Gastrocnemius medialis (tissue), 4 donors: ENCODE measurements around the gene MBOAT7.

ENCODE experiments used
- CTCF ChIP-seq, 5 experiments: fragments of 450-650 bp in 3 of 5; fragments of 200-600 bp in 2 of 5; sonication (generic) in 2 of 5; IDR thresholded peaks in 4 of 5; conservative IDR thresholded peaks in 1 of 5; 1 replicate in 4 of 5; 2 replicates in 1 of 5; pipeline ENCODE4 v1.5.1; 2016 to 2019; ENCODE audit warnings: antibody characterized with exemption in 5 of 5, mild to moderate bottlenecking in 3 of 5, moderate library complexity in 3 of 5
- POLR2A ChIP-seq, 2 donors: fragments of 450-650 bp; IDR thresholded peaks; one replicate each; pipeline ENCODE4 v1.6.1; 2017; ENCODE audit warnings: antibody characterized with exemption in 2 of 2, mild to moderate bottlenecking in 2 of 2, moderate library complexity in 2 of 2

- TF ChIP-seq CTCF (IDR thresholded peaks at IDR 0.05 in 4 of 5, conservative IDR thresholded peaks at IDR 0.05 in 1 of 5) (no peak), POLR2A (IDR thresholded peaks at IDR 0.05) (no peak)
These were observed 12.6 kb upstream of the MBOAT7 start for GRCh38 chr19:54201980-54202379.
